HG03025 (cell line): ENCODE results near the gene LITAF.
A peak's percentile ranks its signal among the peaks of the same experiment; 100 is the strongest.

ENCODE experiments used
- ATAC-seq: cut with Tn5 transposase; IDR thresholded peaks from one replicate; pipeline ENCODE4 v1.9.1; 2021; ENCODE audit warnings: mild to moderate bottlenecking, moderate library complexity; ENCODE audit not compliant: unreplicated experiment, low FRiP score

LITAF gene

GRCh38 chr16:11586856-11587642 lies at the start of gene LITAF:
LITAF (minus strand) TSS chr16:11586919; CDS start chr16:11556730, 30,189 bp downstream.
- peak; percentile 58 for ATAC-seq

- ATAC-seq, result no peak
These were observed 49.5 kb upstream of the LITAF start for GRCh38 chr16:11636172-11636721.

- ATAC-seq, result no peak
These were observed 49.0 kb upstream of the LITAF start for GRCh38 chr16:11635679-11636171.

- ATAC-seq, result no peak
These were observed 48.5 kb upstream of the LITAF start for GRCh38 chr16:11635113-11635652.

GRCh38 chr16:11634312-11634711 lies 47.6 kb upstream of the LITAF start:
- ATAC-seq, result no peak

GRCh38 chr16:11633113-11633512 lies 46.4 kb upstream of the LITAF start:
- ATAC-seq, result no peak

- no peak for ATAC-seq
These were observed 45.8 kb upstream of the LITAF start for GRCh38 chr16:11632455-11632939.

- no peak for ATAC-seq
These were observed 44.5 kb upstream of the LITAF start for GRCh38 chr16:11631214-11631613.

GRCh38 chr16:11630768-11631056 lies 44.0 kb upstream of the LITAF start:
- no peak for ATAC-seq

GRCh38 chr16:11630046-11630767 lies 43.5 kb upstream of the LITAF start:
- ATAC-seq, result no peak

GRCh38 chr16:11629071-11630030 lies 42.6 kb upstream of the LITAF start:
- no peak for ATAC-seq

GRCh38 chr16:11627822-11628457 lies 41.2 kb upstream of the LITAF start:
- no peak for ATAC-seq

- no peak for ATAC-seq
These were observed 40.6 kb upstream of the LITAF start for GRCh38 chr16:11627292-11627663.

GRCh38 chr16:11626657-11627291 lies 40.1 kb upstream of the LITAF start:
- no peak for ATAC-seq

- ATAC-seq, result no peak
These were observed 39.0 kb upstream of the LITAF start for GRCh38 chr16:11625769-11626168.

- no peak for ATAC-seq
These were observed 38.2 kb upstream of the LITAF start for GRCh38 chr16:11624636-11625607.

GRCh38 chr16:11624205-11624604 lies 37.5 kb upstream of the LITAF start:
- ATAC-seq, result no peak
